Thyroid gland (tissue), 4 donors: ENCODE results near the gene PLEKHA8.

Experiments
- POLR2A ChIP-seq, 2 donors: fragments of 450-650 bp; IDR thresholded peaks; one replicate each; pipeline ENCODE4 v1.6.1; 2017; ENCODE audit warnings: antibody characterized with exemption in 2 of 2, mild to moderate bottlenecking in 2 of 2, moderate library complexity in 1 of 2
- TF ChIP-seq, protein P1 (sequence below), 6 experiments: fragments of 200-600 bp in 3 of 6; fragments of 450-650 bp in 3 of 6; sonication (generic) in 3 of 6; IDR thresholded peaks; one replicate each; pipeline ENCODE4 v1.5.1; 2016 to 2019; ENCODE audit warnings: antibody characterized with exemption in 6 of 6, mild to moderate bottlenecking in 2 of 6, inconsistent platforms in 1 of 6, moderate library complexity in 1 of 6

DNA sequence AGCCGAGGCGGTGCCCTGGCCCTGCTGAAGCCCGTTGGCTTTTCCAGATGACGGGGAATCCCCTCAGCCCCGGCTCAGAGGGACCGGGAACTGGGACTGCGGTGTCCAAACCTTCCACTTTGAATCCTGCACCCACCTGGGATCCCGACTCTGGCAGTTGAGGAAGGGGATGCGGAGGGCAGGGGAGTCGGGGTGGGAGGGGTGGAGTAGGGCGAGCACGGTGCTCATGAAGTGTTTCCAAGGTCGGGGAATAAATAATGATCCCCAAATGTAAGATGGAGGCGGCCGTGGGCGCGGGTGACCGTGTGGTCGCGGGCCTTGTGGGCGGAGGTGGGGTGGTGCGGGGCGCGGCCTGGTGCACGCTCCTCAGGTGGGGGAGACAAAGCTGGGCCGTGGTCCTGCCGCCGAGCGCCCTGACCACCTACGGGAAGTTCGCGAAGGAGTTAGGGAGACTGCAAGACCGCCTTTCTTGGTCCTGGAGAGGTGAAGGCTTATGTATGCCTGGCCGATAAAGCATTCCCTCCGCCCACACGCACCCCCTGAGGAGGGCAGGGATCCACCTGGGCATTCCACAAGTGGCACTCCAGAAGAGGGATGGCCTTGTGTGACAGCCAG, 108.0 kb downstream of the PLEKHA8 start:
- TF ChIP-seq, protein P1, sequence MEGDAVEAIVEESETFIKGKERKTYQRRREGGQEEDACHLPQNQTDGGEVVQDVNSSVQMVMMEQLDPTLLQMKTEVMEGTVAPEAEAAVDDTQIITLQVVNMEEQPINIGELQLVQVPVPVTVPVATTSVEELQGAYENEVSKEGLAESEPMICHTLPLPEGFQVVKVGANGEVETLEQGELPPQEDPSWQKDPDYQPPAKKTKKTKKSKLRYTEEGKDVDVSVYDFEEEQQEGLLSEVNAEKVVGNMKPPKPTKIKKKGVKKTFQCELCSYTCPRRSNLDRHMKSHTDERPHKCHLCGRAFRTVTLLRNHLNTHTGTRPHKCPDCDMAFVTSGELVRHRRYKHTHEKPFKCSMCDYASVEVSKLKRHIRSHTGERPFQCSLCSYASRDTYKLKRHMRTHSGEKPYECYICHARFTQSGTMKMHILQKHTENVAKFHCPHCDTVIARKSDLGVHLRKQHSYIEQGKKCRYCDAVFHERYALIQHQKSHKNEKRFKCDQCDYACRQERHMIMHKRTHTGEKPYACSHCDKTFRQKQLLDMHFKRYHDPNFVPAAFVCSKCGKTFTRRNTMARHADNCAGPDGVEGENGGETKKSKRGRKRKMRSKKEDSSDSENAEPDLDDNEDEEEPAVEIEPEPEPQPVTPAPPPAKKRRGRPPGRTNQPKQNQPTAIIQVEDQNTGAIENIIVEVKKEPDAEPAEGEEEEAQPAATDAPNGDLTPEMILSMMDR (IDR thresholded peaks at IDR 0.05), result no peak
- peak in 1 of 2 donors; percentile 23 for TF ChIP-seq POLR2A (IDR thresholded peaks at IDR 0.05)
